Endothelial cell of umbilical vein (primary cell): ENCODE measurements around the gene ARHGAP15. TPM values are rescaled to one million over a fixed set of nuclear protein-coding genes. Genes with fewer than 3 reads are reported as not detected.

ENCODE experiments used
- BruUV-seq: library from RNA; stranded (reverse); fragments of 400-500 nt; replicated peaks from 2 replicates; lab custom pipeline; 2021; lab: Mats Ljungman, UMichigan
- CTCF ChIA-PET: fragments of 300-600, 350-600 bp; sonication (Branson Sonifier 250); formaldehyde crosslinking; loops from one replicate; lab custom pipeline; 2021; ENCODE audit warnings: antibody characterized with exemption, inconsistent platforms; lab: Charles Lee
- POLR2A ChIA-PET: fragments of 300-600, 350-600 bp; sonication (Branson Sonifier 250); formaldehyde crosslinking; loops from one replicate; lab custom pipeline; 2021; ENCODE audit warnings: antibody characterized with exemption, inconsistent platforms; lab: Charles Lee
- DNase-seq: peaks from one replicate; pipeline ENCODE4 v3.0.0-alpha.2; 2011; ENCODE audit warnings: low read depth, low spot score
- FAIRE-seq: peaks from 2 replicates; lab custom pipeline; 2011; peaks lifted over from hg19 to GRCh38; lab: Jason Lieb, UNC
- H2AFZ ChIP-seq: 2 replicates; pipeline ENCODE4 v1.6.0; 2012; ENCODE audit warnings: low read depth, low read length, control low read depth, inconsistent platforms
- H3K27ac ChIP-seq: 2 replicates; pipeline ENCODE4 v1.5.1; 2011; ENCODE audit warnings: low read depth, mild to moderate bottlenecking, control low read depth, low read length, moderate library complexity; ENCODE audit not compliant: insufficient read depth
- H3K27me3 ChIP-seq, 2 experiments: 2 replicates each; pipeline versions ENCODE4 v1.6.0 to v1.6.1; 2011; ENCODE audit warnings: low read length in 2 of 2, mixed read lengths in 1 of 2; ENCODE audit not compliant: control insufficient read depth in 2 of 2, insufficient read depth in 2 of 2
- H3K36me3 ChIP-seq, 2 experiments: 2 replicates in 1 of 2; 3 replicates in 1 of 2; pipeline ENCODE4 v1.5.1; 2011; ENCODE audit warnings: low read length in 2 of 2, mild to moderate bottlenecking in 1 of 2, moderate library complexity in 1 of 2; ENCODE audit not compliant: control insufficient read depth in 2 of 2, insufficient read depth in 2 of 2; ENCODE audit errors: extremely low read depth in 1 of 2
- H3K4me1 ChIP-seq: 3 replicates; pipeline ENCODE4 v1.5.1; 2011; ENCODE audit warnings: mild to moderate bottlenecking, low read length; ENCODE audit not compliant: control insufficient read depth, insufficient read depth; ENCODE audit errors: extremely low read depth
- H3K4me2 ChIP-seq: 2 replicates; pipeline ENCODE4 v1.6.1; 2011; ENCODE audit warnings: low read length, control low read depth, mixed read lengths; ENCODE audit not compliant: insufficient read depth
- H3K4me3 ChIP-seq, 3 experiments: fragments of 200-600 bp in 1 of 3; sonication (generic), shearing (Covaris generic) in 1 of 3; replicated peaks in 1 of 3; 2 replicates each; pipeline ENCODE4 v1.5.1; 2011 to 2016; ENCODE audit warnings: control low read depth in 3 of 3, low read length in 3 of 3, mild to moderate bottlenecking in 2 of 3, inconsistent platforms in 1 of 3, low read depth in 1 of 3, moderate library complexity in 1 of 3; ENCODE audit not compliant: insufficient read depth in 1 of 3
- H3K79me2 ChIP-seq: 2 replicates; pipeline ENCODE4 v1.6.0; 2012; ENCODE audit warnings: low read length, inconsistent platforms; ENCODE audit not compliant: control insufficient read depth, insufficient read depth
- H3K9ac ChIP-seq: replicated peaks from 2 replicates; pipeline ENCODE3; 2011; ENCODE audit warnings: low read length, control low read depth; ENCODE audit not compliant: insufficient read depth; ENCODE audit errors: extremely low read depth
- H3K9me1 ChIP-seq: replicated peaks from 3 replicates; pipeline ENCODE4 v1.6.0; 2011; ENCODE audit warnings: mild to moderate bottlenecking, low read length; ENCODE audit not compliant: control insufficient read depth, insufficient read depth; ENCODE audit errors: extremely low read depth
- H3K9me3 ChIP-seq: replicated peaks from 2 replicates; pipeline ENCODE4 v1.5.1; 2012; ENCODE audit warnings: low read length, inconsistent platforms; ENCODE audit not compliant: control insufficient read depth, insufficient read depth
- H4K20me1 ChIP-seq: replicated peaks from 2 replicates; pipeline ENCODE3; 2011; ENCODE audit warnings: mild to moderate bottlenecking, low read length; ENCODE audit not compliant: control insufficient read depth, insufficient read depth; ENCODE audit errors: extremely low read depth
- FOS ChIP-seq: IDR thresholded peaks from 2 replicates; pipeline ENCODE4 v1.6.1; 2011; ENCODE audit warnings: mild to moderate bottlenecking, low read length, moderate library complexity, borderline replicate concordance; ENCODE audit not compliant: insufficient read depth
- POLR2AphosphoS5 ChIP-seq: IDR thresholded peaks from 2 replicates; pipeline ENCODE4 v1.6.1; 2012; ENCODE audit warnings: low read depth, mild to moderate bottlenecking, control low read depth, low read length, moderate library complexity; ENCODE audit not compliant: insufficient read depth
- dilution Hi-C: fragments of 300-500 bp; cut with MboI; formaldehyde crosslinking; loops from one replicate; pipeline ENCODE4 v1.15.0; 2019; ENCODE audit warnings: low sequenced_read_pairs; ENCODE audit not compliant: extremely low pct_ligation_motif_present
- intact Hi-C: fragments of 100-400 bp; cut with micrococcal nuclease; formaldehyde crosslinking; loops from one replicate; pipeline ENCODE4 v1.10.0; 2022
- polyA plus RNA-seq, 4 experiments: library from polyadenylated mRNA; depleted of rRNA in 3 of 4; stranded (reverse) in 3 of 4; unstranded in 1 of 4; fragments of >200 nt; gene quantifications; 2 replicates each; pipeline versions ENCODE4 v1.2.1 to v1.2.3, GENCODE V29; 2011 to 2012; ENCODE audit warnings: missing spikeins in 1 of 4
- total RNA-seq: library from RNA; stranded (reverse); gene quantifications from 2 replicates; pipeline ENCODE4 v1.2.3, GENCODE V29; 2021
- TF ChIP-seq, protein P1 (sequence below): IDR thresholded peaks from 2 replicates; pipeline ENCODE4 v1.6.1; 2011; ENCODE audit not compliant: insufficient read depth, insufficient read length

The ARHGAP15 gene
- total and polyA plus RNA-seq, 2 donors (not counting 3 experiments of a cell fraction or from before 2014, with no cell fraction given) = not detected

DNA sequence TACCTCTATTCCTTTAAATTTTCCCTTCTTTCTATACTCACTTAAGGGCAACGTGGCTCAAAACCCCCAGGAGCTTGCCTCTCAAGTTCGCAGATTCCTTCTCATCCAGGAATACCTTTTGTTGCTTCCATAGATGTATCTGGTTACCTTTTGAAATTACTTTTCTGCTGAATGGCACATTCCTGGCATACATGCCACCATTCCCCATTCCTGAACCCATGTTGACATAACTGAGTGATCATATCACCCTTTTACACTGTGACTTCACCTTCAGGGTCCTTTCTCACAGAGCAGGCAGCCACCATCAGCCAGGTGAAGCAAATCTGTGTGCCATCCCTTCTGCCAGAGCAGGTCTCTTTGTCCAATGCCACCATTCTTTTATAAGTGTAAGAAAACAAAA is 615.8 kb downstream of the ARHGAP15 start:
- Histone ChIP-seq H3K9me3 (no peaks in the 10 kb centered on the region), H3K4me3 (no peak overlapping the region), H2AFZ (no peak overlapping the region), H3K9me1 (no peaks in the 10 kb centered on the region), H3K79me2 (no peaks in the 10 kb centered on the region), H3K9ac (no peak overlapping the region), H3K36me3 (no peaks in the 10 kb centered on the region), H3K27me3 (no peaks in the 10 kb centered on the region), H4K20me1 (no peaks in the 10 kb centered on the region), H3K4me2 (no peak overlapping the region), H3K27ac (no peak overlapping the region), H3K4me1 (no peaks in the 10 kb centered on the region)
- no peak for TF ChIP-seq POLR2AphosphoS5
- FAIRE-seq (no peak), DNase-seq (no peak)
- intact Hi-C loops (no loop called here), dilution Hi-C loops (no loop called here)
- CTCF ChIA-PET = no interaction called here
- POLR2A ChIA-PET = no interaction called here
- no TSS peak for BruUV-seq

DNA sequence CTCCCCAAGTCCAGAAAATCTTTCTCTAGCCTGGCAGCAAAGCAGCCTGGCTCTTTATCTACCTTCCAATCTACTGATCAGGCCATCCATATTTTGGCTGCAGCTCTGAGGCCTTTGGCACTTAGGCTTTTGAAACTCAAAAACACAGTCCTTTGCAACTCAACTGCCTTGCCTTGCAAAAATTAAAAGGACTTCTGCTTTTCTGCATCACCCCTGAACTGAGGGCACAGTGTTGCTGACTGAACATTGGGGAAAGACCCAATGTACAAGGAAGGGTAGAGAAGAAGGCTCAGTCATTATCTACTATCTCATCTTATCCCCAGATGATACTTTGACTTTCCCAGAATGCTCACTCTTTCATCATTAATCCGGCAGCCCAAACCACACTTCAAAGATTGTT is 625.5 kb downstream of the ARHGAP15 start:
- Histone ChIP-seq H3K4me3 (no peak overlapping the region), H3K36me3 (no peaks in the 10 kb centered on the region), H3K27ac (no peak overlapping the region), H3K9me3 (no peaks in the 10 kb centered on the region), H4K20me1 (no peaks in the 10 kb centered on the region), H3K9ac (no peak overlapping the region), H3K4me1 (no peaks in the 10 kb centered on the region), H3K4me2 (no peak overlapping the region), H2AFZ (no peak overlapping the region), H3K9me1 (no peaks in the 10 kb centered on the region), H3K27me3 (no peaks in the 10 kb centered on the region), H3K79me2 (no peaks in the 10 kb centered on the region)
- FAIRE-seq = no peak
- dilution Hi-C loops (no loop called here), intact Hi-C loops (no loop called here)
- TF ChIP-seq, protein P1, sequence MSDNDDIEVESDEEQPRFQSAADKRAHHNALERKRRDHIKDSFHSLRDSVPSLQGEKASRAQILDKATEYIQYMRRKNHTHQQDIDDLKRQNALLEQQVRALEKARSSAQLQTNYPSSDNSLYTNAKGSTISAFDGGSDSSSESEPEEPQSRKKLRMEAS = no peak
- TF ChIP-seq FOS = no peak
- no peak for DNase-seq
- ChIA-PET CTCF (no interaction called here), POLR2A (no interaction called here)
- BruUV-seq = no TSS peak
